DND-41 (cell line): ENCODE measurements around the gene SLC6A7.

Source experiments
- ATAC-seq: fragments of 200-7000 bp; cut with Tn5 transposase; 3 replicates; pipeline ENCODE4 v1.9.1; 2021; ENCODE audit warnings: low read depth; ENCODE audit not compliant: insufficient read depth
- DNase-seq: peaks from one replicate; pipeline ENCODE4 v3.0.0-alpha.2; 2020
- H2AFZ ChIP-seq: 2 replicates; pipeline ENCODE4 v1.6.0; 2012; ENCODE audit warnings: low read depth, low read length
- H3K27ac ChIP-seq: 2 replicates; pipeline ENCODE4 v1.5.1; 2012; ENCODE audit warnings: low read length, inconsistent platforms
- H3K27me3 ChIP-seq: fragments of 200-600 bp; sonication (generic); 2 replicates; pipeline ENCODE4 v1.6.0; 2012; ENCODE audit warnings: low read length, mild to moderate bottlenecking, inconsistent platforms; ENCODE audit not compliant: insufficient read depth, poor library complexity
- H3K36me3 ChIP-seq: 2 replicates; pipeline ENCODE4 v1.5.1; 2012; ENCODE audit warnings: low read length, inconsistent platforms; ENCODE audit not compliant: insufficient read depth
- H3K4me1 ChIP-seq: 2 replicates; pipeline ENCODE4 v1.5.1; 2012; ENCODE audit warnings: mild to moderate bottlenecking, low read length; ENCODE audit not compliant: insufficient read depth
- H3K4me2 ChIP-seq: 2 replicates; pipeline ENCODE4 v1.6.0; 2012; ENCODE audit warnings: mild to moderate bottlenecking, moderate library complexity, low read length, inconsistent platforms; ENCODE audit not compliant: insufficient read depth
- H3K4me3 ChIP-seq, 2 experiments: fragments of 200-600 bp in 1 of 2; shearing (Covaris generic) in 1 of 2; 2 replicates each; pipeline ENCODE4 v1.5.1; 2012 to 2016; ENCODE audit warnings: inconsistent platforms in 2 of 2, low read length in 2 of 2, mild to moderate bottlenecking in 2 of 2, low read depth in 1 of 2, moderate library complexity in 1 of 2
- H3K79me2 ChIP-seq: 2 replicates; pipeline ENCODE4 v1.6.0; 2012; ENCODE audit warnings: low read length, inconsistent platforms; ENCODE audit not compliant: insufficient read depth
- H3K9ac ChIP-seq: 2 replicates; pipeline ENCODE4 v1.6.0; 2012; ENCODE audit warnings: low read depth, mild to moderate bottlenecking, inconsistent platforms, low read length, moderate library complexity
- H3K9me3 ChIP-seq: 2 replicates; pipeline ENCODE4 v1.5.1; 2012; ENCODE audit warnings: low read length, moderate library complexity, mild to moderate bottlenecking, inconsistent platforms; ENCODE audit not compliant: insufficient read depth, severe bottlenecking
- H4K20me1 ChIP-seq: 2 replicates; pipeline ENCODE4 v1.6.0; 2012; ENCODE audit warnings: low read length; ENCODE audit not compliant: insufficient read depth
- CTCF ChIP-seq: IDR thresholded peaks from 2 replicates; pipeline ENCODE4 v1.5.1; 2012; ENCODE audit warnings: borderline replicate concordance, low read length, moderate library complexity, mild to moderate bottlenecking; ENCODE audit not compliant: poor library complexity, severe bottlenecking; ENCODE audit errors: extremely low read depth
- EZH2 ChIP-seq: IDR thresholded peaks from 3 replicates; pipeline ENCODE4 v1.6.1; 2012; ENCODE audit warnings: borderline replicate concordance, low read depth, mild to moderate bottlenecking, moderate library complexity, low read length, inconsistent platforms; ENCODE audit not compliant: severe bottlenecking

Gene SLC6A7

GRCh38 chr5:150215979-150216944 is 26.4 kb downstream of the SLC6A7 start:
- Histone ChIP-seq H3K36me3 (no peaks in the 10 kb centered on the region), H3K4me2 (no peak overlapping the region), H3K9ac (no peak overlapping the region; the same call in 1 of the 2 replicates), H3K4me1 (no peaks in the 10 kb centered on the region), H3K4me3 (no peak overlapping the region), H4K20me1 (peaks cover 8% of the 10 kb centered on the region; the same call in 1 of the 2 replicates), H3K9me3 (no peaks in the 10 kb centered on the region), H3K27ac (no peak overlapping the region), H2AFZ (no peak overlapping the region), H3K79me2 (no peaks in the 10 kb centered on the region), H3K27me3 (peaks cover 25% of the 10 kb centered on the region)
- ATAC-seq (no peak), DNase-seq (no peak)
- no peak for TF ChIP-seq EZH2
- TF ChIP-seq CTCF: no peak

- H3K27ac ChIP-seq: no peak overlapping the region
- H4K20me1 ChIP-seq: peaks cover 8% of the 10 kb centered on the region; the same call in 1 of the 2 replicates
- no peaks in the 10 kb centered on the region for H3K4me1 ChIP-seq
- peaks cover 25% of the 10 kb centered on the region for H3K27me3 ChIP-seq
- H3K4me2 ChIP-seq: no peak overlapping the region
- no peaks in the 10 kb centered on the region for H3K79me2 ChIP-seq
- DNase-seq: no peak
- H2AFZ ChIP-seq: no peak overlapping the region
- H3K36me3 ChIP-seq: no peaks in the 10 kb centered on the region
- H3K9me3 ChIP-seq: no peaks in the 10 kb centered on the region
- H3K4me3 ChIP-seq: no peak overlapping the region
- TF ChIP-seq EZH2 (no peak), CTCF (no peak)
- no peak for ATAC-seq
- no peak overlapping the region; the same call in 1 of the 2 replicates for H3K9ac ChIP-seq
Observed at GRCh38 chr5:150217038-150217437, 27.2 kb downstream of the SLC6A7 start.

GRCh38 chr5:150217873-150218692 is 28.2 kb downstream of the SLC6A7 start:
- Histone ChIP-seq H3K27ac (no peak overlapping the region), H3K4me1 (no peaks in the 10 kb centered on the region), H2AFZ (no peak overlapping the region), H4K20me1 (peaks cover 8% of the 10 kb centered on the region; the same call in 1 of the 2 replicates), H3K36me3 (no peaks in the 10 kb centered on the region), H3K27me3 (peaks cover 24% of the 10 kb centered on the region), H3K9ac (no peak overlapping the region), H3K9me3 (no peaks in the 10 kb centered on the region), H3K79me2 (no peaks in the 10 kb centered on the region), H3K4me2 (no peak overlapping the region), H3K4me3 (no peak overlapping the region)
- peak; percentile 90 for TF ChIP-seq CTCF
- no peak for TF ChIP-seq EZH2
- ATAC-seq (peak; percentile 98), DNase-seq (peak; percentile 78)
